ENCODE data around the gene CD300E. TPM values are rescaled to one million over a fixed set of nuclear protein-coding genes. Genes with fewer than 3 reads are reported as not detected.

Gene CD300E
- total and polyA plus RNA-seq, 2 of the 13 experiments (the other 11 are each of a cell fraction or from before 2014, with no cell fraction given): not detected

DNA sequence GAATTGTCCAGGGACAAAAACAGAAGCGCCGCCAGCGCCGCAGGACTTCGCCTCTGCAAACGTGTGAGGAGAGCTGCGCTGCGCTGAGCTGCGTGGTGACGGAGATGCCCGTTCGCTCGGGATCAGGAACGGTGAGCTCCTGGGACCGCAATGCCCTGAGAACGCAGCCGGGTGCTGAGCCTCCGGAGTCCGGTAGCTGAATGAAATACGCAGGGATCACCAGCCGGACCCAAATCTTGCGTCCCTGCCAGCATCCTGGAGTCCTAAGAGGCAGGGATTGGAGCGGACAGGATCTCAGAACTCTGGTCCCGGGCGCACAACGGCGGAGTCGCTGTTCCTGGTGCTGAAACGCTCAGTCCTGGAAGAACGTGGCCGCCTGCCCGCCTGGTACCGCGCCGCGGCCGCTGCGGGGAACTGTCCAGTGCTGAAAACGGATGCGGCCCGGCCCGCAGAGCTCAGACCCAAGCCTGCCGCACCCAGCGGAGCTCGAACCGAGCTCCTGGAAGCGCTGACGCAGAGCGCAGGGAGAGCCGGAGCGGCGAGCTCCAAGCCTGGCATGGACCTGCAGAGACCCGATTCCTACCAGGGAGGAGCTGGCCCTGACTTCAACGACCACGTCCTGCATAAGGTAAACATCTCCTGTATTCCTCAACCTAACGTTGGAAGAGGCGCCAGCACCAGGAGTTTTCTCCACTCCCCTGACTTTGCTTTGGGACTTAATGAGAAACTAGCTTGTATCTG, 47.7 kb upstream of the CD300E start (continued):
- TF ChIP-seq AKNA (CRISPR knock-in tag; IDR thresholded peaks at IDR 0.05; ENCODE audit: borderline replicate concordance): peak; percentile 100
- peak; percentile 100 for TF ChIP-seq PAX8 (CRISPR knock-in tag; IDR thresholded peaks at IDR 0.05; ENCODE audit: borderline replicate concordance)
- peak; percentile 98 for TF ChIP-seq PRDM4 (CRISPR knock-in tag; IDR thresholded peaks at IDR 0.05; ENCODE audit: borderline replicate concordance)
- peak; percentile 83; the same call in 1 of the 2 replicates for TF ChIP-seq ZSCAN29 (CRISPR knock-in tag; conservative IDR thresholded peaks at IDR 0.05)
- TF ChIP-seq CHD4 (IDR thresholded peaks at IDR 0.05; ENCODE audit: borderline replicate concordance, low read length): no peak
- TF ChIP-seq BRF2 (CRISPR knock-in tag; IDR thresholded peaks at IDR 0.05): peak; percentile 99
- TF ChIP-seq ZBTB34 (CRISPR knock-in tag; IDR thresholded peaks at IDR 0.05): peak; percentile 98
- peak; percentile 100 for TF ChIP-seq ZNF879 (CRISPR knock-in tag; IDR thresholded peaks at IDR 0.05)
- peak; percentile 98 for TF ChIP-seq NFE2L1 (CRISPR knock-in tag; IDR thresholded peaks at IDR 0.05; ENCODE audit: borderline replicate concordance)
- peak; percentile 98 for TF ChIP-seq KAT7 (CRISPR knock-in tag; IDR thresholded peaks at IDR 0.05; ENCODE audit: borderline replicate concordance)
- TF ChIP-seq, protein P1, sequence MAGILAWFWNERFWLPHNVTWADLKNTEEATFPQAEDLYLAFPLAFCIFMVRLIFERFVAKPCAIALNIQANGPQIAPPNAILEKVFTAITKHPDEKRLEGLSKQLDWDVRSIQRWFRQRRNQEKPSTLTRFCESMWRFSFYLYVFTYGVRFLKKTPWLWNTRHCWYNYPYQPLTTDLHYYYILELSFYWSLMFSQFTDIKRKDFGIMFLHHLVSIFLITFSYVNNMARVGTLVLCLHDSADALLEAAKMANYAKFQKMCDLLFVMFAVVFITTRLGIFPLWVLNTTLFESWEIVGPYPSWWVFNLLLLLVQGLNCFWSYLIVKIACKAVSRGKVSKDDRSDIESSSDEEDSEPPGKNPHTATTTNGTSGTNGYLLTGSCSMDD (CRISPR knock-in tag; IDR thresholded peaks at IDR 0.05): peak; percentile 99
- TF ChIP-seq ZNF563 (CRISPR knock-in tag; IDR thresholded peaks at IDR 0.05): peak; percentile 100
- peak; percentile 99 for TF ChIP-seq SP4 (CRISPR knock-in tag; IDR thresholded peaks at IDR 0.05)
- peak; percentile 96 for TF ChIP-seq DR1 (CRISPR knock-in tag; IDR thresholded peaks at IDR 0.05)
- peak; percentile 96 for TF ChIP-seq ZNF768 (CRISPR knock-in tag; IDR thresholded peaks at IDR 0.05)

Measured in HepG2 (cell line).